CD4-positive, CD25-positive, alpha-beta regulatory T cell (primary cell): Measurements from ENCODE around the gene STX8. TPM values are rescaled to one million over a fixed set of nuclear protein-coding genes. Genes with fewer than 3 reads are reported as not detected.

Source experiments
- ATAC-seq, 2 donors: fragments of 150-1000 bp; cut with Tn5 transposase; one replicate each; pipeline ENCODE4 v1.10.0; 2021; ENCODE audit warnings: low read depth in 2 of 2, moderate number of reproducible peaks in 2 of 2, moderate library complexity in 1 of 2
- DNase-seq, 3 donors: peaks; one replicate each; pipeline versions ENCODE4 v3.0.0 to v3.0.0-alpha.2; 2012 to 2022; ENCODE audit warnings: mixed read lengths in 1 of 3
- H3K27ac ChIP-seq: one replicate; pipeline ENCODE4 v1.7.0; 2013; ENCODE audit warnings: mild to moderate bottlenecking, low read length; ENCODE audit not compliant: insufficient read depth, poor library complexity, severe bottlenecking
- H3K27me3 ChIP-seq: one replicate; pipeline ENCODE4 v1.7.0; 2013; ENCODE audit warnings: low read length; ENCODE audit not compliant: control insufficient read depth, insufficient read depth
- H3K36me3 ChIP-seq: one replicate; pipeline ENCODE4 v1.7.0; 2013; ENCODE audit warnings: mild to moderate bottlenecking, low read length, moderate library complexity; ENCODE audit not compliant: control insufficient read depth, insufficient read depth
- H3K4me1 ChIP-seq: 2 replicates; pipeline ENCODE4 v1.7.0; 2013; ENCODE audit warnings: mild to moderate bottlenecking, low read length; ENCODE audit not compliant: insufficient read depth, control insufficient read depth, poor library complexity, severe bottlenecking
- H3K4me3 ChIP-seq: one replicate; pipeline ENCODE4 v1.7.0; 2013; ENCODE audit warnings: low read depth, mild to moderate bottlenecking, low read length, moderate library complexity
- H3K9me3 ChIP-seq, 2 experiments: 1 replicate in 1 of 2; 2 replicates in 1 of 2; pipeline ENCODE4 v1.7.0; 2013; ENCODE audit warnings: low read length in 2 of 2, mild to moderate bottlenecking in 1 of 2, moderate library complexity in 1 of 2; ENCODE audit not compliant: control insufficient read depth in 2 of 2
- H3K27ac Mint-ChIP-seq, 3 donors: one replicate each; pipeline ENCODE4 v1.8.0; 2020 to 2022; ENCODE audit warnings: mild to moderate bottlenecking in 3 of 3, mixed read lengths in 3 of 3, moderate library complexity in 2 of 3
- H3K27me3 Mint-ChIP-seq: one replicate; pipeline ENCODE4 v1.8.0; 2022; ENCODE audit warnings: mild to moderate bottlenecking, mixed read lengths
- H3K36me3 Mint-ChIP-seq: one replicate; pipeline ENCODE4 v1.8.0; 2020; ENCODE audit warnings: mixed read lengths
- H3K4me1 Mint-ChIP-seq, 4 donors: one replicate each; pipeline ENCODE4 v1.8.0; 2020 to 2022; ENCODE audit warnings: mixed read lengths in 4 of 4, mild to moderate bottlenecking in 1 of 4
- H3K4me3 Mint-ChIP-seq, 4 donors: one replicate each; pipeline ENCODE4 v1.8.0; 2020 to 2022; ENCODE audit warnings: mild to moderate bottlenecking in 4 of 4, mixed read lengths in 4 of 4, moderate library complexity in 3 of 4
- H3K9me3 Mint-ChIP-seq, 7 donors: one replicate each; pipeline ENCODE4 v1.8.0; 2020 to 2022; ENCODE audit warnings: mixed read lengths in 7 of 7, mild to moderate bottlenecking in 3 of 7, moderate library complexity in 2 of 7
- polyA plus RNA-seq, 4 donors: library from polyadenylated mRNA; unstranded; fragments of 300-500 nt; fragmentation: Illumina TruSeq; gene quantifications; one replicate each; pipeline ENCODE4 v1.2.3, GENCODE V29; 2021
- total RNA-seq: library from RNA; stranded (reverse); gene quantifications from one replicate; pipeline ENCODE4 v1.2.3, GENCODE V29; 2022

STX8 gene
- total and polyA plus RNA-seq, 5 donors from 2014 or later = 83.7 to 214 (median 170) TPM

GRCh38 chr17:9520649-9521048 lies 55.0 kb downstream of the STX8 start:
- Mint-ChIP-seq H3K36me3 (peaks cover 15% of the 10 kb centered on the region), H3K9me3 (no peaks in the 10 kb centered on the region), H3K4me1 (peaks cover 12 to 34% (median 24%) of the 10 kb centered on the region in 4 donors), H3K27me3 (no peaks in the 10 kb centered on the region), H3K27ac (no peak overlapping the region), H3K4me3 (no peak overlapping the region)
- Histone ChIP-seq H3K27me3 (no peaks in the 10 kb centered on the region), H3K36me3 (no peaks in the 10 kb centered on the region), H3K4me1 (no peaks in the 10 kb centered on the region), H3K4me3 (no peak overlapping the region), H3K9me3 (no peaks in the 10 kb centered on the region), H3K27ac (no peak overlapping the region)
- no peak for ATAC-seq
- DNase-seq = no peak

- no peaks in the 10 kb centered on the region for H3K9me3 Mint-ChIP-seq
- H3K4me3 Mint-ChIP-seq = no peak overlapping the region
- no peaks in the 10 kb centered on the region for H3K4me1 ChIP-seq
- no peak overlapping the region for H3K27ac ChIP-seq
- DNase-seq (no peak), ATAC-seq (no peak)
- H3K9me3 ChIP-seq = no peaks in the 10 kb centered on the region
- no peaks in the 10 kb centered on the region for H3K27me3 ChIP-seq
- H3K27ac Mint-ChIP-seq = peak overlapping the region in 1 of 3 donors; percentile 62
- peaks cover 12% of the 10 kb centered on the region for H3K36me3 Mint-ChIP-seq
- no peak overlapping the region for H3K4me3 ChIP-seq
- no peaks in the 10 kb centered on the region for H3K36me3 ChIP-seq
- peaks cover 12 to 37% (median 24%) of the 10 kb centered on the region in 4 donors for H3K4me1 Mint-ChIP-seq
- no peaks in the 10 kb centered on the region for H3K27me3 Mint-ChIP-seq
These were observed 55.9 kb downstream of the STX8 start for GRCh38 chr17:9519583-9520272.

- H3K27me3 Mint-ChIP-seq = no peaks in the 10 kb centered on the region
- peak overlapping the region in 2 of 3 donors; percentile 12 to 52 for H3K27ac Mint-ChIP-seq
- Histone ChIP-seq H3K4me3 (no peak overlapping the region), H3K27ac (no peak overlapping the region), H3K36me3 (no peaks in the 10 kb centered on the region), H3K27me3 (no peaks in the 10 kb centered on the region), H3K4me1 (no peaks in the 10 kb centered on the region), H3K9me3 (no peaks in the 10 kb centered on the region)
- no peak overlapping the region for H3K4me3 Mint-ChIP-seq
- H3K4me1 Mint-ChIP-seq = peaks cover 12 to 40% (median 26%) of the 10 kb centered on the region in 4 donors
- peaks cover 10% of the 10 kb centered on the region for H3K36me3 Mint-ChIP-seq
- peak in 2 of 3 donors; percentile 5 to 40 for DNase-seq
- no peaks in the 10 kb centered on the region for H3K9me3 Mint-ChIP-seq
- peak; percentile 31 to 40 for ATAC-seq
These were observed 58.2 kb downstream of the STX8 start for GRCh38 chr17:9517396-9517795.

- Histone ChIP-seq H3K36me3 (no peaks in the 10 kb centered on the region), H3K27me3 (no peaks in the 10 kb centered on the region), H3K27ac (no peak overlapping the region), H3K4me3 (no peak overlapping the region), H3K9me3 (peaks cover 13% of the 10 kb centered on the region in 2 experiments), H3K4me1 (no peaks in the 10 kb centered on the region)
- peaks cover 14% of the 10 kb centered on the region for H3K36me3 Mint-ChIP-seq
- peaks cover 34 to 45% (median 38%) of the 10 kb centered on the region in 4 donors for H3K4me1 Mint-ChIP-seq
- DNase-seq = no peak
- no peak overlapping the region for H3K4me3 Mint-ChIP-seq
- H3K27me3 Mint-ChIP-seq = no peaks in the 10 kb centered on the region
- H3K9me3 Mint-ChIP-seq = peaks cover 2 to 26% (median 10%) of the 10 kb centered on the region in 7 donors
- no peak for ATAC-seq
- no peak overlapping the region for H3K27ac Mint-ChIP-seq
These were observed 62.4 kb downstream of the STX8 start for GRCh38 chr17:9513266-9513665.

- peaks cover 19% of the 10 kb centered on the region for H3K36me3 Mint-ChIP-seq
These were observed 63.1 kb downstream of the STX8 start for GRCh38 chr17:9512323-9513168.

GRCh38 chr17:9509236-9509816 lies 66.3 kb downstream of the STX8 start:
- no peaks in the 10 kb centered on the region for H3K4me1 ChIP-seq
- no peaks in the 10 kb centered on the region for H3K27me3 ChIP-seq
- peaks cover 13 to 15% of the 10 kb centered on the region in 2 experiments for H3K9me3 ChIP-seq
- H3K36me3 Mint-ChIP-seq = peaks cover 24% of the 10 kb centered on the region
- H3K27ac ChIP-seq = no peak overlapping the region
- H3K4me3 Mint-ChIP-seq = no peak overlapping the region
- DNase-seq (no peak), ATAC-seq (no peak)
- no peaks in the 10 kb centered on the region for H3K27me3 Mint-ChIP-seq
- H3K9me3 Mint-ChIP-seq = peaks cover 4 to 35% (median 15%) of the 10 kb centered on the region in 7 donors
- H3K27ac Mint-ChIP-seq = no peak overlapping the region
- H3K4me1 Mint-ChIP-seq = peaks cover 18 to 31% (median 27%) of the 10 kb centered on the region in 4 donors
- no peaks in the 10 kb centered on the region for H3K36me3 ChIP-seq
- no peak overlapping the region for H3K4me3 ChIP-seq

More at GRCh38 chr17:9512323-9513168, 63.1 kb downstream of the STX8 start:
- Histone ChIP-seq H3K27ac (no peak overlapping the region), H3K27me3 (no peaks in the 10 kb centered on the region), H3K36me3 (no peaks in the 10 kb centered on the region), H3K4me1 (no peaks in the 10 kb centered on the region), H3K9me3 (peaks cover 13 to 15% of the 10 kb centered on the region in 2 experiments), H3K4me3 (no peak overlapping the region)
- ATAC-seq (no peak), DNase-seq (no peak)
- Mint-ChIP-seq H3K27me3 (no peaks in the 10 kb centered on the region), H3K9me3 (peaks cover 4 to 32% (median 15%) of the 10 kb centered on the region in 7 donors), H3K27ac (no peak overlapping the region), H3K4me1 (peaks cover 30 to 40% (median 35%) of the 10 kb centered on the region in 4 donors), H3K4me3 (no peak overlapping the region)

- Histone ChIP-seq H3K27ac (no peak overlapping the region), H3K4me3 (no peak overlapping the region), H3K36me3 (peaks cover 12% of the 10 kb centered on the region), H3K9me3 (no peaks in the 10 kb centered on the region), H3K27me3 (no peaks in the 10 kb centered on the region), H3K4me1 (no peaks in the 10 kb centered on the region)
- DNase-seq = no peak
- H3K27me3 Mint-ChIP-seq = no peaks in the 10 kb centered on the region
- peaks cover 0 to 4% (median 0%) of the 10 kb centered on the region in 4 donors for H3K4me1 Mint-ChIP-seq
- H3K4me3 Mint-ChIP-seq = no peak overlapping the region
- no peak overlapping the region for H3K27ac Mint-ChIP-seq
- ATAC-seq = no peak
- peaks cover 0 to 1% (median 0%) of the 10 kb centered on the region in 7 donors for H3K9me3 Mint-ChIP-seq
- H3K36me3 Mint-ChIP-seq = peaks cover 32% of the 10 kb centered on the region
These were observed 76.6 kb downstream of the STX8 start for GRCh38 chr17:9499041-9499440.
